ENCODE data around the gene UBXN11.

GRCh38 chr1:26336477-26337205 lies 30.2 kb upstream of the UBXN11 start:
- no peak for TF ChIP-seq POLR2AphosphoS5 (IDR thresholded peaks at IDR 0.05; ENCODE audit: low read depth, low read length)
- TF ChIP-seq POLR2A (IDR thresholded peaks at IDR 0.05; ENCODE audit: low read depth, low read length): no peak
- no peak for TF ChIP-seq TAF1 (IDR thresholded peaks at IDR 0.05; ENCODE audit: borderline replicate concordance, low read depth, low read length)

Data from GM12892 (cell line).